Measurements from ENCODE around the gene SMIM22.
"Not testable (repeated sequence)": the region's sequence is repeated elsewhere in the genome, so short reads cannot be mapped to it uniquely, and the experiment has no call there.

GRCh38 chr16:4784444-4784987 lies 10.7 kb upstream of the SMIM22 start:
- TF ChIP-seq EZH2 (IDR thresholded peaks at IDR 0.05; ENCODE audit: low read length, missing control alignments); CTCF (conservative IDR thresholded peaks at IDR 0.05 in 1 of 2, IDR thresholded peaks at IDR 0.05 in 1 of 2; ENCODE audit: low read depth in 1 of 2, low read length in 2 of 2): not testable (repeated sequence)
